HepG2 (cell line): Measurements from ENCODE around the gene STARD10. TPM values are rescaled to one million over a fixed set of nuclear protein-coding genes. Genes with fewer than 3 reads are reported as not detected.

Source experiments
- FOSL2 ChIP-seq: sonication (generic); formaldehyde crosslinking; IDR thresholded peaks from 2 replicates; pipeline ENCODE4 v1.4.0; 2020; ENCODE audit warnings: missing genetic modification reagents
- HDAC6 ChIP-seq: fragments of 200-600 bp; sonication (generic); IDR thresholded peaks from 2 replicates; pipeline ENCODE4 v1.7.0; 2017; ENCODE audit warnings: mild to moderate bottlenecking, antibody characterized with exemption, low read length, low read depth
- HNF4A ChIP-seq: sonication (generic); formaldehyde crosslinking; IDR thresholded peaks from 2 replicates; pipeline ENCODE4 v1.4.0; 2020; ENCODE audit warnings: missing genetic modification reagents
- NR2C2 ChIP-seq: sonication (generic); formaldehyde crosslinking; IDR thresholded peaks from 2 replicates; pipeline ENCODE4 v1.4.0; 2020; ENCODE audit warnings: missing genetic modification reagents, mild to moderate bottlenecking, moderate library complexity, borderline replicate concordance
- RBAK ChIP-seq: sonication (generic); formaldehyde crosslinking; IDR thresholded peaks from 2 replicates; pipeline ENCODE4 v1.5.1; 2020; ENCODE audit warnings: mild to moderate bottlenecking, missing genetic modification reagents
- RFXAP ChIP-seq: sonication (generic); formaldehyde crosslinking; IDR thresholded peaks from 2 replicates; pipeline ENCODE4 v1.4.0; 2020; ENCODE audit warnings: missing genetic modification reagents, borderline replicate concordance
- SRY ChIP-seq: sonication (generic); formaldehyde crosslinking; IDR thresholded peaks from 2 replicates; pipeline ENCODE4 v1.8.0; 2022; ENCODE audit warnings: mild to moderate bottlenecking, missing genetic modification reagents
- TCF12 ChIP-seq, 2 experiments: fragments of 450-650 bp in 1 of 2; sonication (generic) in 1 of 2; formaldehyde crosslinking in 1 of 2; IDR thresholded peaks; 2 replicates each; pipeline versions ENCODE4 v1.6.1 to v1.8.0; 2017 to 2022; ENCODE audit warnings: antibody characterized with exemption in 1 of 2, mild to moderate bottlenecking in 1 of 2, missing genetic modification reagents in 1 of 2, moderate library complexity in 1 of 2
- ZBTB38 ChIP-seq: sonication (generic); formaldehyde crosslinking; IDR thresholded peaks from 2 replicates; pipeline ENCODE4 v1.5.1; 2020; ENCODE audit warnings: mild to moderate bottlenecking, missing genetic modification reagents
- ZFP62 ChIP-seq: sonication (generic); formaldehyde crosslinking; IDR thresholded peaks from 2 replicates; pipeline ENCODE4 v1.4.0; 2020; ENCODE audit warnings: missing genetic modification reagents
- ZFX ChIP-seq: sonication (generic); formaldehyde crosslinking; IDR thresholded peaks from 2 replicates; pipeline ENCODE4 v1.4.0; 2020; ENCODE audit warnings: mild to moderate bottlenecking, low read depth, missing genetic modification reagents, moderate library complexity
- ZNF274 ChIP-seq: sonication (generic); formaldehyde crosslinking; IDR thresholded peaks from 2 replicates; pipeline ENCODE4 v1.5.1; 2020; ENCODE audit warnings: mild to moderate bottlenecking, missing genetic modification reagents
- ZSCAN20 ChIP-seq: sonication (generic); formaldehyde crosslinking; IDR thresholded peaks from 2 replicates; pipeline ENCODE4 v1.4.0; 2020; ENCODE audit warnings: missing genetic modification reagents, mild to moderate bottlenecking, borderline replicate concordance
- polyA plus RNA-seq, 8 experiments: library from polyadenylated mRNA; depleted of rRNA in 3 of 8; stranded (reverse) in 7 of 8; unstranded in 1 of 8; fragments of >200 nt; fragmentation: Illumina TruSeq in 4 of 8; extraction: Trizol in 4 of 8; gene quantifications; 2 replicates each; pipeline versions ENCODE4 v1.2.1 to v1.2.3, GENCODE V29; 2011 to 2016; ENCODE audit warnings: low read depth in 4 of 8, missing spikeins in 1 of 8, mixed read lengths in 1 of 8; ENCODE audit not compliant: insufficient read depth in 1 of 8
- total RNA-seq, 5 experiments: library from RNA; depleted of rRNA; stranded (reverse); fragments of >200 nt; fragmentation: Illumina TruSeq; extraction: Trizol; gene quantifications; 2 replicates each; pipeline ENCODE4 v1.2.3, GENCODE V29; 2016; ENCODE audit warnings: low read depth in 1 of 5
- TF ChIP-seq, protein P1 (sequence below): sonication (generic); formaldehyde crosslinking; IDR thresholded peaks from 2 replicates; pipeline ENCODE4 v1.4.0; 2020; ENCODE audit warnings: mild to moderate bottlenecking, missing genetic modification reagents
- TF ChIP-seq, protein P2 (sequence below): sonication (generic); formaldehyde crosslinking; IDR thresholded peaks from 2 replicates; pipeline ENCODE4 v1.8.0; 2022; ENCODE audit warnings: missing genetic modification reagents, mild to moderate bottlenecking, inconsistent platforms, borderline replicate concordance
- TF ChIP-seq, protein P3 (sequence below): sonication (generic); formaldehyde crosslinking; IDR thresholded peaks from 2 replicates; pipeline ENCODE4 v1.5.0; 2020; ENCODE audit warnings: missing genetic modification reagents, mild to moderate bottlenecking, borderline replicate concordance
- TF ChIP-seq, protein P4 (sequence below): sonication (generic); formaldehyde crosslinking; IDR thresholded peaks from 2 replicates; pipeline ENCODE4 v1.4.0; 2020; ENCODE audit warnings: missing genetic modification reagents
- TF ChIP-seq, protein P5 (sequence below): sonication (generic); formaldehyde crosslinking; IDR thresholded peaks from 2 replicates; pipeline ENCODE4 v1.8.0; 2022; ENCODE audit warnings: mild to moderate bottlenecking, missing genetic modification reagents; ENCODE audit not compliant: insufficient replicate concordance

Gene STARD10
- total and polyA plus RNA-seq, 2 of the 13 experiments (the other 11 are each of a cell fraction or from before 2014, with no cell fraction given): 260 to 341 TPM

DNA sequence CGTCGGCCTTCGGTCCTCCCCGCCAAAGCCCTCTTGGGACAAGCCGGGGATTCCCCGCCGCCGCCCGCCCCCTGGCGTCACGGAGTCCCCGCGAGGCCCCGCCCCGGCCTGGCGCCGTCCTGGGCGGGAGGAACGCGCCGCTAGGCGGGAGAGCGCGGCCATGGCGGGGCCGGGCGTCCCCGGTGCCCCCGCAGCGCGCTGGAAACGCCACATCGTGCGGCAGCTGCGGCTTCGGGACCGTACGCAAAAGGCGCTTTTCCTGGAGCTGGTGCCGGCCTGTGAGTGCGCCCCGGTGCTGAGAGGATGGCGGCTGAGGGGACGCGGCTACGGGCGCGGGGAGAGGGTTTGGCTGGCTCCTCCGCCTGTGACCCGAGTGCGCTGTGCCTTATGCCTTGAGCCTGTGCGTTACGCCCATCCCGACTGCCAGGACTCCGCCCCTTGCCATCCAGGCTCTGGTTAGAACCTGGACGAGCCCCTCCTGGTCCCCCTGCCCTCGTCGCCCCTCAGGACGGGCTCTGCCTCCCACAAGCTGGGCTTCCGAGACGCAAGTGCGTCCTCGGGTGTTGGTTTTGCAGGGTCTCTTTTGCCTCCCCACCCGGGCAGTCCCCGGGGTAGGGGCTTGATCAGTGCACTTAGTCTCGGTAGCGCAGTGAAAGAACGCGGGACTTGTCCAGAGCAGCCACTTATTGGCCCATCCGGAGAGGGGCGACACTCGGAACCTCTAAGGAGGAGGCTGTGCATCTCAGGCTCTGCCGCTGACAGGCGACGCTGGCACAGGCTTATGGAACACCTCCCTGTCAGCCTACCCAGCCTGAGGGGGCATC lies 20.7 kb upstream of the STARD10 start, which contains the start of gene ATG16L2 (continued):
- TF ChIP-seq, protein P1, sequence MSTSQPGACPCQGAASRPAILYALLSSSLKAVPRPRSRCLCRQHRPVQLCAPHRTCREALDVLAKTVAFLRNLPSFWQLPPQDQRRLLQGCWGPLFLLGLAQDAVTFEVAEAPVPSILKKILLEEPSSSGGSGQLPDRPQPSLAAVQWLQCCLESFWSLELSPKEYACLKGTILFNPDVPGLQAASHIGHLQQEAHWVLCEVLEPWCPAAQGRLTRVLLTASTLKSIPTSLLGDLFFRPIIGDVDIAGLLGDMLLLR (CRISPR knock-in tag): no peak
- TF ChIP-seq ZSCAN20 (CRISPR knock-in tag) (no peak; the same call in 1 of the 2 replicates), FOSL2 (CRISPR knock-in tag) (no peak), HDAC6 (no peak), NR2C2 (no peak; the same call in 1 of the 2 replicates), RBAK (CRISPR knock-in tag) (no peak), HNF4A (CRISPR knock-in tag) (0 out of 2 replicates have a peak, but pooled peaks have one; percentile 6), ZBTB38 (peak; percentile 59), TCF12 (IDR thresholded peaks at IDR 0.05) (no peak), TCF12 (CRISPR knock-in tag; IDR thresholded peaks at IDR 0.05) (no peak), SRY (CRISPR knock-in tag) (no peak), RFXAP (CRISPR knock-in tag) (no peak), ZNF274 (CRISPR knock-in tag) (no peak; the same call in none of the 2 replicates), ZFX (CRISPR knock-in tag) (peak; percentile 17; the same call in 1 of the 2 replicates), ZFP62 (CRISPR knock-in tag) (no peak)
- TF ChIP-seq, protein P2, sequence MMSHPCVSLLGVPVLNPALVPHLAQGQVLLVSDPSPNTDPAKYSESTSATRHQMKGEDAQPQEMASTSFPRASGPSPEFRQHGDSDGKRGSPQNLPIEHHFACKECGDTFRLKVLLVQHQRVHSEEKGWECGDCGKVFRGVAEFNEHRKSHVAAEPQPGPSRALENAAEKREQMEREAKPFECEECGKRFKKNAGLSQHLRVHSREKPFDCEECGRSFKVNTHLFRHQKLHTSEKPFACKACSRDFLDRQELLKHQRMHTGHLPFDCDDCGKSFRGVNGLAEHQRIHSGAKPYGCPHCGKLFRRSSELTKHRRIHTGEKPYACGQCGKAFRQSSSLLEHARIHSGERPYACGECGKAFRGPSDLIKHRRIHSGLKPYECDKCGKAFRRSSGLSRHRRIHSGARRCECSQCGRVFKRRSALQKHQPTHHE (CRISPR knock-in tag): no peak
- TF ChIP-seq, protein P3, sequence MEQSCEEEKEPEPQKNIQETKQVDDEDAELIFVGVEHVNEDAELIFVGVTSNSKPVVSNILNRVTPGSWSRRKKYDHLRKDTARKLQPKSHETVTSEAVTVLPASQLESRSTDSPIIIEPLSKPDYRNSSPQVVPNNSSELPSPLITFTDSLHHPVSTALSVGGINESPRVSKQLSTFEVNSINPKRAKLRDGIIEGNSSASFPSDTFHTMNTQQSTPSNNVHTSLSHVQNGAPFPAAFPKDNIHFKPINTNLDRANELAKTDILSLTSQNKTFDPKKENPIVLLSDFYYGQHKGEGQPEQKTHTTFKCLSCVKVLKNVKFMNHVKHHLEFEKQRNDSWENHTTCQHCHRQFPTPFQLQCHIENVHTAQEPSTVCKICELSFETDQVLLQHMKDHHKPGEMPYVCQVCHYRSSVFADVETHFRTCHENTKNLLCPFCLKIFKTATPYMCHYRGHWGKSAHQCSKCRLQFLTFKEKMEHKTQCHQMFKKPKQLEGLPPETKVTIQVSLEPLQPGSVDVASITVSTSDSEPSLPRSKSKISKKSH (CRISPR knock-in tag): peak; percentile 60; the same call in 1 of the 2 replicates
- TF ChIP-seq, protein P4, sequence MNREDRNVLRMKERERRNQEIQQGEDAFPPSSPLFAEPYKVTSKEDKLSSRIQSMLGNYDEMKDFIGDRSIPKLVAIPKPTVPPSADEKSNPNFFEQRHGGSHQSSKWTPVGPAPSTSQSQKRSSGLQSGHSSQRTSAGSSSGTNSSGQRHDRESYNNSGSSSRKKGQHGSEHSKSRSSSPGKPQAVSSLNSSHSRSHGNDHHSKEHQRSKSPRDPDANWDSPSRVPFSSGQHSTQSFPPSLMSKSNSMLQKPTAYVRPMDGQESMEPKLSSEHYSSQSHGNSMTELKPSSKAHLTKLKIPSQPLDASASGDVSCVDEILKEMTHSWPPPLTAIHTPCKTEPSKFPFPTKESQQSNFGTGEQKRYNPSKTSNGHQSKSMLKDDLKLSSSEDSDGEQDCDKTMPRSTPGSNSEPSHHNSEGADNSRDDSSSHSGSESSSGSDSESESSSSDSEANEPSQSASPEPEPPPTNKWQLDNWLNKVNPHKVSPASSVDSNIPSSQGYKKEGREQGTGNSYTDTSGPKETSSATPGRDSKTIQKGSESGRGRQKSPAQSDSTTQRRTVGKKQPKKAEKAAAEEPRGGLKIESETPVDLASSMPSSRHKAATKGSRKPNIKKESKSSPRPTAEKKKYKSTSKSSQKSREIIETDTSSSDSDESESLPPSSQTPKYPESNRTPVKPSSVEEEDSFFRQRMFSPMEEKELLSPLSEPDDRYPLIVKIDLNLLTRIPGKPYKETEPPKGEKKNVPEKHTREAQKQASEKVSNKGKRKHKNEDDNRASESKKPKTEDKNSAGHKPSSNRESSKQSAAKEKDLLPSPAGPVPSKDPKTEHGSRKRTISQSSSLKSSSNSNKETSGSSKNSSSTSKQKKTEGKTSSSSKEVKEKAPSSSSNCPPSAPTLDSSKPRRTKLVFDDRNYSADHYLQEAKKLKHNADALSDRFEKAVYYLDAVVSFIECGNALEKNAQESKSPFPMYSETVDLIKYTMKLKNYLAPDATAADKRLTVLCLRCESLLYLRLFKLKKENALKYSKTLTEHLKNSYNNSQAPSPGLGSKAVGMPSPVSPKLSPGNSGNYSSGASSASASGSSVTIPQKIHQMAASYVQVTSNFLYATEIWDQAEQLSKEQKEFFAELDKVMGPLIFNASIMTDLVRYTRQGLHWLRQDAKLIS: no peak
- TF ChIP-seq, protein P5, sequence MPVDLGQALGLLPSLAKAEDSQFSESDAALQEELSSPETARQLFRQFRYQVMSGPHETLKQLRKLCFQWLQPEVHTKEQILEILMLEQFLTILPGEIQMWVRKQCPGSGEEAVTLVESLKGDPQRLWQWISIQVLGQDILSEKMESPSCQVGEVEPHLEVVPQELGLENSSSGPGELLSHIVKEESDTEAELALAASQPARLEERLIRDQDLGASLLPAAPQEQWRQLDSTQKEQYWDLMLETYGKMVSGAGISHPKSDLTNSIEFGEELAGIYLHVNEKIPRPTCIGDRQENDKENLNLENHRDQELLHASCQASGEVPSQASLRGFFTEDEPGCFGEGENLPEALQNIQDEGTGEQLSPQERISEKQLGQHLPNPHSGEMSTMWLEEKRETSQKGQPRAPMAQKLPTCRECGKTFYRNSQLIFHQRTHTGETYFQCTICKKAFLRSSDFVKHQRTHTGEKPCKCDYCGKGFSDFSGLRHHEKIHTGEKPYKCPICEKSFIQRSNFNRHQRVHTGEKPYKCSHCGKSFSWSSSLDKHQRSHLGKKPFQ (CRISPR knock-in tag): no peak
